HEK293 (cell line): ENCODE measurements around the gene CACNA2D1.

Experiments used
- CTCF ChIA-PET: fragments of 350-600 bp; formaldehyde crosslinking; extraction: SDS; loops from one replicate; lab custom pipeline; 2021; ENCODE audit warnings: antibody characterized with exemption; lab: Yijun Ruan, JAX
- POLR2A ChIA-PET: fragments of 300-600 bp; formaldehyde crosslinking; extraction: SDS; loops from one replicate; lab custom pipeline; 2020; ENCODE audit warnings: antibody characterized with exemption, inconsistent platforms; lab: Yijun Ruan, JAX
- H3K27ac ChIP-seq: fragments of 200-500 bp; sonication (Bioruptor generic); 2 replicates; pipeline ENCODE4 v1.5.1; 2014; ENCODE audit warnings: low read depth, low read length, control low read depth, inconsistent platforms; ENCODE audit errors: extremely low read depth
- H3K36me3 ChIP-seq, 2 experiments: fragments of 200-500 bp in 1 of 2; sonication (Bioruptor generic) in 1 of 2; 1 replicate in 1 of 2; 2 replicates in 1 of 2; pipeline ENCODE4 v1.5.1; 2014 to 2017; ENCODE audit warnings: inconsistent platforms in 2 of 2, low read length in 2 of 2; ENCODE audit not compliant: control insufficient read depth in 2 of 2, insufficient read depth in 1 of 2
- H3K4me1 ChIP-seq: fragments of 200-500 bp; sonication (Bioruptor generic); 2 replicates; pipeline ENCODE4 v1.5.1; 2014; ENCODE audit warnings: mild to moderate bottlenecking, low read length, inconsistent platforms; ENCODE audit not compliant: control insufficient read depth, insufficient read depth
- H3K4me3 ChIP-seq: 2 replicates; pipeline ENCODE4 v1.5.1; 2011; ENCODE audit warnings: low read depth, mild to moderate bottlenecking, control low read depth, low read length, moderate library complexity
- H3K9me3 ChIP-seq: fragments of 200-500 bp; sonication (Bioruptor generic); 2 replicates; pipeline ENCODE4 v1.5.1; 2014; ENCODE audit warnings: low read depth, low read length, inconsistent platforms; ENCODE audit not compliant: control insufficient read depth, insufficient read depth
- GFI1B ChIP-seq: fragments of 450-650 bp; formaldehyde crosslinking; IDR thresholded peaks from 2 replicates; pipeline ENCODE4 v1.5.1; 2016; ENCODE audit warnings: missing biosample characterization, missing genetic modification characterization
- HOXD13 ChIP-seq: sonication (generic); formaldehyde crosslinking; IDR thresholded peaks from 2 replicates; pipeline ENCODE4 v1.8.0; 2022; ENCODE audit warnings: missing genetic modification reagents, borderline replicate concordance
- KLF1 ChIP-seq: fragments of 450-650 bp; formaldehyde crosslinking; IDR thresholded peaks from 2 replicates; pipeline ENCODE4 v1.5.1; 2016; ENCODE audit warnings: missing biosample characterization, missing genetic modification characterization
- KLF10 ChIP-seq: fragments of 450-650 bp; IDR thresholded peaks from 2 replicates; pipeline ENCODE4 v1.5.1; 2018; ENCODE audit warnings: missing biosample characterization, mild to moderate bottlenecking, missing genetic modification characterization
- OSR2 ChIP-seq: fragments of 450-650 bp; formaldehyde crosslinking; IDR thresholded peaks from 2 replicates; pipeline ENCODE4 v1.5.1; 2016; ENCODE audit warnings: missing biosample characterization, missing genetic modification characterization
- TRIM28 ChIP-seq: IDR thresholded peaks from 2 replicates; pipeline ENCODE4 v1.6.1; 2011; ENCODE audit warnings: low read length, control low read depth, borderline replicate concordance
- ZIC2 ChIP-seq: fragments of 450-650 bp; formaldehyde crosslinking; IDR thresholded peaks from 2 replicates; pipeline ENCODE4 v1.5.1; 2016; ENCODE audit warnings: missing biosample characterization, missing genetic modification characterization
- ZNF132 ChIP-seq: fragments of 450-650 bp; formaldehyde crosslinking; IDR thresholded peaks from 2 replicates; pipeline ENCODE4 v1.5.1; 2017; ENCODE audit warnings: missing biosample characterization, missing genetic modification characterization, borderline replicate concordance
- ZNF133 ChIP-seq: fragments of 450-650 bp; formaldehyde crosslinking; IDR thresholded peaks from 2 replicates; pipeline ENCODE4 v1.5.1; 2016; ENCODE audit warnings: missing biosample characterization, missing genetic modification characterization
- ZNF18 ChIP-seq: fragments of 450-650 bp; formaldehyde crosslinking; IDR thresholded peaks from 2 replicates; pipeline ENCODE4 v1.5.1; 2016; ENCODE audit warnings: missing biosample characterization, missing genetic modification characterization
- ZNF19 ChIP-seq: fragments of 450-650 bp; formaldehyde crosslinking; IDR thresholded peaks from 2 replicates; pipeline ENCODE4; 2016; ENCODE audit warnings: missing biosample characterization, missing genetic modification characterization, low read depth
- ZNF202 ChIP-seq: fragments of 450-650 bp; formaldehyde crosslinking; IDR thresholded peaks from 2 replicates; pipeline ENCODE4 v1.5.1; 2016; ENCODE audit warnings: missing biosample characterization, missing genetic modification characterization, borderline replicate concordance
- ZNF223 ChIP-seq: fragments of 450-650 bp; formaldehyde crosslinking; IDR thresholded peaks from 2 replicates; pipeline ENCODE4 v1.5.1; 2016; ENCODE audit warnings: missing biosample characterization, missing genetic modification characterization
- ZNF239 ChIP-seq: fragments of 450-650 bp; formaldehyde crosslinking; IDR thresholded peaks from 2 replicates; pipeline ENCODE4 v1.5.1; 2016; ENCODE audit warnings: missing biosample characterization, missing genetic modification characterization
- ZNF24 ChIP-seq: fragments of 450-650 bp; formaldehyde crosslinking; IDR thresholded peaks from 2 replicates; pipeline ENCODE4 v1.5.1; 2016; ENCODE audit warnings: missing biosample characterization, missing genetic modification characterization
- ZNF280C ChIP-seq: fragments of 450-650 bp; formaldehyde crosslinking; IDR thresholded peaks from 2 replicates; pipeline ENCODE4 v1.5.1; 2016; ENCODE audit warnings: missing biosample characterization, missing genetic modification characterization
- ZNF645 ChIP-seq: fragments of 450-650 bp; formaldehyde crosslinking; IDR thresholded peaks from 2 replicates; pipeline ENCODE4; 2016; ENCODE audit warnings: missing biosample characterization, missing genetic modification characterization
- ZNF658 ChIP-seq: fragments of 450-650 bp; formaldehyde crosslinking; IDR thresholded peaks from 2 replicates; pipeline ENCODE4; 2016; ENCODE audit warnings: missing biosample characterization, missing genetic modification characterization

The CACNA2D1 gene

GRCh38 chr7:82122275-82122674 lies 321.3 kb downstream of the CACNA2D1 start (continued):
- TF ChIP-seq ZNF18 (tag by site-specific recombination) (no peak), ZNF239 (no peak), ZNF24 (no peak), HOXD13 (no peak)

GRCh38 chr7:82114237-82114636 lies 329.3 kb downstream of the CACNA2D1 start:
- TF ChIP-seq TRIM28 (no peak), ZNF202 (tag by site-specific recombination) (no peak)
- Histone ChIP-seq H3K36me3 (no peaks in the 10 kb centered on the region), H3K9me3 (no peaks in the 10 kb centered on the region), H3K27ac (no peak overlapping the region), H3K4me1 (no peaks in the 10 kb centered on the region), H3K4me3 (no peak overlapping the region)
- ChIA-PET POLR2A (no interaction called here), CTCF (no interaction called here)

DNA sequence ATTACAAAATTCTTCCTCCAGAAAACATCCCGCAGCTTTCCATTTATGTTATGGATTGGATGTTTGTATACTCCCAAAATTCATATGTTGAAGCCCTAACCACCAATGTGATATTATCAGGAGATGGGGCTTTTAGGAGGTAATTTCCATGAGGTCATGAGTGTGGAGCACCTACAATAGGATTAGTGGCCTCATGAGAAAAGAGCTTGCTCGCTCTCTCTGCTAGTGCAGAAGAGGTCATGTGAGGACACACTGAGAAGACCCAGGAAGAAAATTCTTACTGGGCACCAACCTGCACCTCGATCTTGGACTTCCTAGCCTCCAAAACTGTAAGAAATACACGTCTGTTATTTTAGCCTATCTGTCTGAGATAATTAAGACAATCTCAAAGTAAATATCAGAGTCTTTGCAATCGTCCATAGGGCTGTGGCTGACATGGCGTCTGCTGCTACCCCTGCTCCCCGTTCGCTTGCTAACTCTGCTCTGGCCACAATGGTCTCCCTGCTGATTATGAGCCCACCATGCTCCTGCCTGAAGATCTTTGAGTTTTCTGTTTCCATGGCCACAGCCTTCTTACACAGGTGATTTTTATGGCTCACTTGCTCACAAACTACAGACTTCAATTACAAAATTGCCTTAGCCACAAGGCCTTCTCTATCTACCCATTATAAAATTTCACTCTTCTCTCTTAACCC lies 333.3 kb downstream of the CACNA2D1 start:
- no peaks in the 10 kb centered on the region for H3K4me1 ChIP-seq
- ChIA-PET CTCF (interaction anchor here (0.6 kb wide), 2 partner anchors 9 to 56 kb away, joined by 3 to 4 read pairs; no protein-coding TSS in a partner anchor), POLR2A (no interaction called here)
- H3K9me3 ChIP-seq = no peaks in the 10 kb centered on the region
- no peak for TF ChIP-seq ZNF133 (tag by site-specific recombination)
- TF ChIP-seq ZNF645 (tag by site-specific recombination) = no peak
- no peak for TF ChIP-seq ZNF658 (tag by site-specific recombination)
- no peak for TF ChIP-seq KLF1 (tag by site-specific recombination)
- no peak for TF ChIP-seq KLF10 (tag by site-specific recombination)
- no peak for TF ChIP-seq ZNF223 (tag by site-specific recombination)
- no peak for TF ChIP-seq ZNF280C (tag by site-specific recombination)
- no peak for TF ChIP-seq ZIC2 (tag by site-specific recombination)
- TF ChIP-seq GFI1B (tag by site-specific recombination) = no peak
- no peak for TF ChIP-seq ZNF19 (tag by site-specific recombination)
- TF ChIP-seq OSR2 (tag by site-specific recombination) = no peak
- no peak for TF ChIP-seq ZNF132 (tag by site-specific recombination)
- H3K36me3 ChIP-seq = no peaks in the 10 kb centered on the region
- H3K27ac ChIP-seq = no peak overlapping the region
- H3K4me3 ChIP-seq = no peak overlapping the region
